ENCODE measurements around the gene SMARCA4. TPM values are rescaled to one million over a fixed set of nuclear protein-coding genes. Genes with fewer than 3 reads are reported as not detected.
"Not testable (repeated sequence)": the region's sequence is repeated elsewhere in the genome, so short reads cannot be mapped to it uniquely, and the experiment has no call there.

SMARCA4 gene
- total RNA-seq, 2 donors from 2014 or later: 43.5 to 53.6 TPM

GRCh38 chr19:10924597-10924996 lies 36.2 kb upstream of the SMARCA4 start:
- DNase-seq (no peak), ATAC-seq (no peak)
- intact Hi-C loops (cut with DNase I): loop anchor here in 1 of 2 donors (10.0 kb wide), 1 partner anchor 50 kb away; the partner anchor contains the start of gene CARM1

- ATAC-seq (peak in 1 of 2 donors; percentile 19), DNase-seq (no peak)
- intact Hi-C loops (cut with DNase I): loop anchor here in 1 of 2 donors (10.0 kb wide), 1 partner anchor 53 kb away; the partner anchor contains the start of gene CARM1
These were observed 32.9 kb upstream of the SMARCA4 start for GRCh38 chr19:10927730-10928562.

GRCh38 chr19:10928563-10929401 lies 32.0 kb upstream of the SMARCA4 start, which contains the start of the genes TIMM29 and YIPF2:
Gene TIMM29, plus strand, starts transcription at chr19:10928811. Its CDS starts 12 bp downstream, at chr19:10928823.
Gene YIPF2, minus strand, starts transcription at chr19:10928639. Its CDS starts 229 bp downstream, at chr19:10928410.
- DNase-seq (peak; percentile 98), ATAC-seq (peak; percentile 96 to 97)
- intact Hi-C loops (cut with DNase I): loop anchor here in 1 of 2 donors (10.0 kb wide), 1 partner anchor 54 kb away; the partner anchor contains the start of gene CARM1

- ATAC-seq: no peak
- intact Hi-C loops (cut with DNase I): loop anchor here in 1 of 2 donors (10.0 kb wide), 1 partner anchor 55 kb away; the partner anchor contains the start of gene CARM1
- DNase-seq: no peak
These were observed 31.4 kb upstream of the SMARCA4 start for GRCh38 chr19:10929402-10929794.

GRCh38 chr19:10935371-10936059 lies 25.3 kb upstream of the SMARCA4 start:
- no peak for DNase-seq
- no peak for ATAC-seq
- intact Hi-C loops (cut with DNase I): no loop called here

- intact Hi-C loops (cut with DNase I): no loop called here
- ATAC-seq (peak; percentile 78 to 84), DNase-seq (no peak)
These were observed 24.2 kb upstream of the SMARCA4 start for GRCh38 chr19:10936661-10937084.

- ATAC-seq, DNase-seq: not testable (repeated sequence)
- intact Hi-C loops (cut with DNase I): loop anchor here in 1 of 2 donors (10.0 kb wide), 1 partner anchor 53 kb away; no protein-coding TSS in a partner anchor
These were observed 19.2 kb upstream of the SMARCA4 start for GRCh38 chr19:10941649-10942048.

GRCh38 chr19:10943412-10943811 lies 17.4 kb upstream of the SMARCA4 start:
- ATAC-seq, DNase-seq: not testable (repeated sequence)
- intact Hi-C loops (cut with DNase I): loop anchor here in 1 of 2 donors (10.0 kb wide), 1 partner anchor 51 kb away; no protein-coding TSS in a partner anchor

- ATAC-seq (no peak), DNase-seq (no peak)
- intact Hi-C loops (cut with DNase I): loop anchor here in 1 of 2 donors (10.0 kb wide), 1 partner anchor 50 kb away; no protein-coding TSS in a partner anchor
These were observed 15.6 kb upstream of the SMARCA4 start for GRCh38 chr19:10945264-10945663.

- ATAC-seq (peak; percentile 25 to 32), DNase-seq (no peak)
- intact Hi-C loops (cut with DNase I): loop anchor here in 1 of 2 donors (10.0 kb wide), 1 partner anchor 48 kb away; no protein-coding TSS in a partner anchor
These were observed 13.7 kb upstream of the SMARCA4 start for GRCh38 chr19:10946958-10947657.

GRCh38 chr19:10952809-10953208 lies 8.0 kb upstream of the SMARCA4 start:
- ATAC-seq: no peak
- intact Hi-C loops (cut with DNase I): no loop called here
- no peak for DNase-seq

- intact Hi-C loops (cut with DNase I); DNase-seq; ATAC-seq: not testable (repeated sequence)
These were observed 1.4 kb upstream of the SMARCA4 start for GRCh38 chr19:10959277-10959968.

- DNase-seq: peak; percentile 77
- intact Hi-C loops (cut with DNase I): no loop called here
- ATAC-seq: peak; percentile 42 to 61
These were observed 437 bp downstream of the SMARCA4 start for GRCh38 chr19:10961073-10961860.

GRCh38 chr19:10962863-10963262 lies 2.0 kb downstream of the SMARCA4 start:
- ATAC-seq (no peak), DNase-seq (no peak)
- intact Hi-C loops (cut with DNase I): no loop called here

GRCh38 chr19:10963865-10964264 lies 3.0 kb downstream of the SMARCA4 start:
- no peak for DNase-seq
- ATAC-seq: no peak
- intact Hi-C loops (cut with DNase I): no loop called here

GRCh38 chr19:10964903-10965302 lies 4.1 kb downstream of the SMARCA4 start:
- DNase-seq (no peak), ATAC-seq (no peak)
- intact Hi-C loops (cut with DNase I): no loop called here

- intact Hi-C loops (cut with DNase I): no loop called here
- no peak for ATAC-seq
- DNase-seq: no peak
These were observed 4.6 kb downstream of the SMARCA4 start for GRCh38 chr19:10965398-10965797.
